Hematopoietic multipotent progenitor cell treated with erythropoietin and hydrocortisone succinate and interleukin-3 and kit ligand, for 4 days (in vitro differentiated cells): Measurements from ENCODE around the gene SLC35D2.
"Not testable (repeated sequence)": the region's sequence is repeated elsewhere in the genome, so short reads cannot be mapped to it uniquely, and the experiment has no call there.

Experiments
- DNase-seq: peaks from one replicate; pipeline ENCODE4 v3.0.0-alpha.2; 2015

Gene SLC35D2

DNA sequence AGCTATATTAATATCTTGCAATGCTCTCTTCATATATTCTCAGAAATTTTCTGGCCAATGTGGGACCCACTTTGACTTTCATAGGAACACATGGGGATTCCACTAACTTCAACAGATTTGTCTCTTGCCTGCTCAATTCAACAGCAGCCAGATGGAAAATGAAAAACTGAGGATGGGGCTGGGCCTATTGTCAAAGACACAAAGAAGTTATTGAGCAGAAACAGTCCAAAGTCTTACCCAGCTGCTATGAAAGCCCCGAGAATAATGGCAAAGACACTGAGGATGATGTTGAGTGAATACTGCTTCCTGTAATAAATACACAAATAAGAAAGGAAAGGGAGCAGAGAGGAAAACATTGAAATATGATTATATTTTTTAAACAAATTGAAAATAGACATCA is 32.6 kb downstream of the SLC35D2 start:
- DNase-seq = no peak

DNA sequence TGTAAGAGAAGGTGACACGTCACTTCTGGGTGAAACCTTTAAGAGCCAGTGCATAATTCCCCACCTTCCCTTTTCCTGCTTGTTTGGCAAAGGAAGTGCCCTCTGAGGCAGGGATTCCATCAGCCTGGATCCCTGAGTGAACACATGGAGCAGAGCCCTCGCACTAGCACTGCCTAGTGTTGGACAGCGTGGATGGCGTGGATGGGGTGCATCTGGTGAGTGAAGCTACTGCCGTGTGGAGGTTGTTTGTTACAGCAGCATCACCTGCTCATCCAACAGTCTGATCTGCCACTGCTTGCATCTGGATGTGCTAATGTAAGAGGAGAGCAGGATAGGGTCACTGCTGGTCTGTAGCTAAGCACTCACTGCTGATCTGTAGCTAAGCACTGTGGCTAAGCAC is 35.2 kb downstream of the SLC35D2 start:
- no peak for DNase-seq

DNA sequence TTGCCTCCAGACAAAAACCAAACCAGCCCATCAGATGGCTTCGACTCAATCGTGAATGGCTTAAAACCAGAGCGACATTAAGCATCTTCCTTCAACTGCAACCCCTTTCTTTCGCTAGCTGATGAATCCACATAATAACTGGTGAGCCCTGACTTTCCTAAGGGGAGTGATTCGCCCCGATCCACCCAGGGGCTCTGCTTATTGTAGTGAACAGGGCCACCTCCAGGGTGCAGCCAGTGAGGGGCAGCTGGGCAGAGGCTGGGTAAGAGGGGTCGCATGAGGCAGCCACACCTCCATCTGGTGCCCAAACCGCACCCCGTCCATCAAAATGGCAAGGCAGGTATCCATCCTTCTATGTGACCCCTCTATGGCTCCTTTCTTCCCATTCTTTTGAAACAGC is 38.0 kb downstream of the SLC35D2 start:
- DNase-seq = no peak

DNA sequence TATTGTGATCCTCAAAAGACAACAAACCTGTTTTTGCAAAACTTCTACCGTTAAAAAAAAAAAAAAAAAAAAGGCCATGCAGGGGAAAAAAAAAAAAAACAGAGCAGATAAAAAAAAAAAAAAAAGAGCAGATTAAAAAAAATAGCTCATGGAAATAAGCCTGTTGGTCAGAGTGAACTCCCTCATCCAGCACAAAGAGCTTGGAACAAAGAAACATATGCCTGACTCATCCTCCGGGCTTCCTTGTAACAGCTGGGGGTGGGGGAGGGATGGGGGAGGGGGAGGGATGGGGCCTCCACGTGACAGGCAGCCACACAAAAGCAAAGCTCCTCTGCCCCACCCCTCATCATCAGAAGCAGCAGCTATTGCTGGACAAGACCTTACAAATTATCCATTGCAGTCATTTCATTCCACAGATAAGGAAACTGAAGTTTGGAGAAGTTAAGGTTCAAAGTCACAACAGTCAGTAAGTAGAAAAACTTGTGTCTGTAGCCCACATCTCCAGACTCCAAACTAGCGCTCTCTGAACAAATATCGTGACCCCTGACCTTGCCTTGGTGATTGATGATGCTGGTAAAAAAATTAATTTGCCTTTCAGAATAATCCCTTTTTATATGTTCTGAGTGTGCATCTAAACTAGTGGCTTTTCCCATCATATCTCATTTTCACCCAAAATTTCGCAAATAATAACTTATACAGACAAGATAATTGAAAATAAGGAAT is 38.9 kb downstream of the SLC35D2 start:
- DNase-seq = peak; percentile 28

DNA sequence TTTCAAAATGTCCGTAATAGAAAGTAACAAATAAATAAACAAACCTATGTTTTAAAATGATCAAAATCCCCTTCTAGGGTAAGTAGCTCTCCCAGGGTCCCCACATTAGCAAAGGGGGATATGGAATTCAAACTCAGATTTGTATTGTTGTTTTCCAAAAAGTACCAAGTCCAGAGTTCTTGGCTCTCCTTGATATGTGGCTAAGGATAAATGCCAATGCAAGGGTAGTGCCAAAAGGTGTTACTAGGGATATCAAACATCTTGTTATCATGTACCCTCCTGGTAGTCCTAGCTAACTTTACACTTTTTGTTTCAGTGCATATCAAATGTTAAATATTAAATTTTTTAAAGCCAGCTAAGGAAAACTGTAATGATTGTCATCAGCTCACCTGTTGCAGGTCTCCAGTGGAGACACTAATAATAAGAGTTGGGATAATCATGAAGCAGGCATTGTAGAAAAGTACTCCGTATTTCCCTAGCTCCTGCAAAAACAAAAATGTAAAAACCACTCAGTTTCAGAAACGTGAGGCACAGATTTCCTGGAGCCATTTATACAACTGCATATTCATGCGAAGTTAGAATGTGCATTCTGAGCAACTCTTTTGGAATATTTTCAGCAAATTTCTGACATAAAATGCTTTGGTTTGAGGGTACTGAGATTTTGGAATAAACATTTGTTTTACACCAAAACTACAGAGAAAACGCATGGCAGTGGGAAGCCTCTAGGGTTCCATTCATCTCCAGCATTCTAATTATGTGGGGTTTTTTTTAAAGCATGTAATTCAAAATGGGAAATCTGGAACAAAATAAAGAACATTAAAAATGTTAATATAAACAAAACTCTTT is 39.8 kb downstream of the SLC35D2 start:
- DNase-seq = no peak

DNA sequence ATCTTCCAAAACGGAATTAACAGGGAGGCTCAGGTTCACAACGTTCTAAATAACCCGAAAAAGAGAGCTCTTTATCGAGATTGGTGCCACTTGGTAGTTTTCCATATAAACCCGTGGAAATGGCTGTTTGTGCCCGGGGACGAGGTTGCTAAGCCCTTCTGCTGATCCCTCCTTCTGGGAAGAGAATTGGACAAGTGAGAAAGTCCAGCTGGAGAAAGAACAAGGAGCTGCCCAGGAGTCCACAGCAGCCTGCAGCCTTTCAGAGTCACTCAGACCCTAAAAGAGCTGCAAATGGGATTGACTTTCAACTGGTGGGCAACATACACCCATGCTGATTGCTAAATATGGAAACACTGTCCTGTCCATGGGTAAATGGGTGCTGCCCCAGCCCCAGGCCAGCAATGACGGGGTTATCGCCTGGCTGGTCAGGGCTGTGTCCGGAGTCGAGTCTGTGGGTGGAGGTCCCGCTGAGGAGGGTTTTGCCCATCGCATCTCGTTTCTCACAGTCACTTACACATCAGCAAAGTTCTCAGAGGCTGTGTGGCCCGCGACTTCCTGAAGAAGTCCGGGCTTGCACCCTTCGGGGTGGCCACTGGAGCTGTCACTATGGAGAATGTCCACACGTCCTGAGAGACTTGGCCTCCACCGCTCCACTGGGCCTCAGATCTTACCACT is 40.8 kb downstream of the SLC35D2 start:
- DNase-seq = no peak

DNA sequence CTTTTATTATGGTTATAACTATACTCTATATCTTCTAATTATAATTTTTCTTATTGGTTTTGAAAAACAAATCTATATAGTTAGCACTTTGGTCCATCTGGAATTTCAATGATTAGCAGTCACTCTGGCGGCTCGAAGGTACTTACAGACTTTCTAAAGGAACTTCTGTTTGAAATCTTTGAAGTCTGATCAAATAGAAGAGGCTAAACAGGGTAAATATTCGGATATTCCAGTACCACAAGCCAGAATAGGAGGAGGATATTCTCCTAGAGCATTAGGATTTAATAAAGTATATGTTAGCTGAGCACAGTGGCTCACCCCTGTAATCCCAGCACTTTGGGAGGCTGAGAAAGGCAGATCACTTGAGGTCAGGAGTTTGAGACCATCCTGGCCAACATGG is 42.8 kb downstream of the SLC35D2 start:
- DNase-seq = no peak

DNA sequence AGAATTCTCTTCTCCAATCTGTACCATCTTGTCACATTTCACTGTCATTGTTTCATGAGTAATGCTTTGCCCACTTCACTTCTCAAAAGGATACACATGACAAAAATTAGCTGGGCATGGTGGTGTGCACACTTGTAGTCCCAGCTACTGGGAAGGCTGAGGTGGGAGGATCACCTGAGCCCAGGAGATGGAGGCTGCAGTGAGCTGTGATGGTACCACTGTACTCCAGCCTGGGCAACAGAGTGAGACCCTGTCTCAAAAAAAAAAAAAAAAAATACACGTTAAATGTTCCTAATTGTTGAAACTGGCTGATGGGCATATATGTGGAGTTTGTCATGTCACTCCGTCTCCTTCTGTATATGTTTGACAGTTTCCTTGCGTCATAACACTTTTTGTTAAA is 45.2 kb downstream of the SLC35D2 start:
- DNase-seq = no peak

DNA sequence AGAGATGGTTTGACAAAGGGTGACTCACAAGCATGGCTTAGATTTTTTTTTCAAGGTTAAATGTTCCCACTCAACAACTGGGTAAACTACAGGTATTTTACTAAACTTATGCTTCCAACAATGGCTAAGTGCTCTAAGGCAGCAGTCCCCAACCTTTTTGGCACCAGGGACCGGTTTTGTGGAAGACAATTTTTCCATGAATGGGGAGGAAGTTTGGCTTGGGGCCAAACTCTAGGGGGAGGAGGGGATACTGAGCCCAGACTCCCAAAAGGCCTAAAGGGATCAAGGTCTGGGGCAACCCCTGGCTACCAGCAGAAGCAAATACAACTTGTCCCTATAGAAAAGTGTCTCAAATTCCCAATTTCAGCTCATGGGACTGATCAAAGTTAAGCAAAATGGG is 49.6 kb downstream of the SLC35D2 start:
- DNase-seq = no peak

DNA sequence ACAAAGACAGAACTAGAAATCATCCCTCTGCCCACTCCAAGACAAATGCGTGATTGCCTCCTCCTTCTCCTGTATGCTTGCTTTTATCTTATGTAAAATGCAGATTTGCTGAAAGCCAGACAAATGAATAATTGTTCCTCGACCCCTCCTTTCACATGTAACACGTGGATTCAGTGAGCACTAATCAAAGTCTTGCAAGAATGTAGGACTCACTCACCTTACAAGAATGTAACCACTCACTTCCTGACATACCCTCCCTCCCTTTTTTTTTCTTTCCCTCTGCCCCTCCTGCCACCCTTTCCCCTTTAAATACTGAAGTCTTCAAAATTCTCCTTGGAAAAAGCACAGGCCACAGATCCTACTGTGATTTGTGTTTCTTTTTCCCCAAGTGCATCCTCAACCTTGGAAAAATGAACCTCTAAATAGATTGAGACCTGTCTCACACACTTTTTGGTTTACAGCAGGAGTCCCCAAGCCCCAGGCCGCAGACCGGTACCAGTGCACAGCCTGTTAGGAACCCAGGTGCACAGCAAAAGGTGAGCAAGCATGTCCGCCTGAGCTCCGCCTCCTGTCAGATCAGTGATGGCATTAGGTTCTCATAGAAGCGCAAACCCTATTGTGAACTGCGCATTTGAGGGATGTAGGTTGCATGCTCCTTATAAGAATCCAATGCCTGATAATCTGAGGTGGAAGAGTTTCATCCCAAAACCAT is 52.1 kb downstream of the SLC35D2 start:
- no peak for DNase-seq

DNA sequence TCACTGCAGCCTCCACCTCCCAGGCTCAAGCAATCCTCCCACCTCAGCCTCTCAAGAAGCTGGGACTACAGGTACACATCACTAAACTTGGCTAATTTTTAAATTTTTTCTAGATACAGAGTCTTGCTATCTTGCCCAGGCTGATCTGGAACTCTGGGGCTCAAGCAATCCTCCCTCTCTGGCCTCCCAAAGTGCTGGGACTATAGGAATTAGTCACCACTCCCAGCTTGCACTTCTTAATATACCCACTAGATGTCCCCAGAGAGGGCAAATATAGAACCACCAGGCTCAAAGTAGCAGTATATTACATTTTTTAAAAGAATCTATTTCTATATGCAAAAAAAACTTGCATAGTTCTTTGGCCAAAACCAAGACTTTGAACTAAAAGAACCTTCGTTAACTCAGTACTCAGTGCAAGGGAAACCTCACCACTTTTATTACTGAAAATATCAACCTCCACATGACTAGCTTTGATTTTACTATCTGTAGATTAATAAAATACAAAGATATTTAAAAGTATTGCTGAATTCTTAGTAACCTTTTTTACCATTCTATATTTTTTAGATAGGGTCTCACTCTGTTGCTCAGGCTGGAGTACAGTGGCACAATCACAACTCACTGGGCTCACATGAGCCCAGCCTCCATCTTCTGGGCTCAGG is 55.7 kb downstream of the SLC35D2 start:
- peak; percentile 75 for DNase-seq

DNA sequence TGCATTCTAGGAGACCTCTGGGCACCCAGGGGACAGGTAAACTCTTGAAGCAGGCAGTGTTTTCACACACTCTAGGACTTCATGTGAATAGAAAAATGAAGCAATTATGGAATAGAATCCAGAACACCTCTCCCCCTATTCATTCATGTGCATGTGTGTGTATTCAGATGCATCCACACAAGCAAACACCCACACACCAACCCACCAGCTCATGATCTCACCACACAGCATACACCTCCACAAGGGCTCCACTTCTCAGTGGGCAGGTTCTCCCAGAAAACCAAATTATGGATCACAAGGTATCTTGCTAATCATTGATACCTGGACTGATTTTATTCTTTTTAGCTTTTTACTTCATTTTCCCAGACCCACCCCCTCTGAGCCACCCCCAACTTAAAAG is 60.3 kb downstream of the SLC35D2 start:
- no peak for DNase-seq

DNA sequence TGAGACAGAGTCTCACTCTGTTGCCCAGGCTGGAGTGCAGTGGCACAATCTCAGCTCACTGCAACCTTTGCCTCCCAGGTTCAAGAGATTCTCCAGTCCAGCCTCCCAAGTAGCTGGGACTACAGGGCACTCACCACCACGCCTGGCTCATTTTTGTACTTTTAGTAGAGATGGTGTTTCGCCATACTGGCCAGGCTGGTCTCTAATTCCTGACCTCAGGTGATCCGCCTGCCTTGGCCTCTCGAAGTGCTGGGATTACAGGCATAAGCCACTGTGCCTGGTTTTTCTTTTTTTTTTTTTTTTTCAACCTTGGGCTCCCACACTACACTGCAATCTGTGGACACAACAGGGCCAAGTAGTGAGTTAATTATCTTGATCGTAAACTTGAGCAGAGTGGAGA is 60.8 kb downstream of the SLC35D2 start:
- DNase-seq = not testable (repeated sequence)

DNA sequence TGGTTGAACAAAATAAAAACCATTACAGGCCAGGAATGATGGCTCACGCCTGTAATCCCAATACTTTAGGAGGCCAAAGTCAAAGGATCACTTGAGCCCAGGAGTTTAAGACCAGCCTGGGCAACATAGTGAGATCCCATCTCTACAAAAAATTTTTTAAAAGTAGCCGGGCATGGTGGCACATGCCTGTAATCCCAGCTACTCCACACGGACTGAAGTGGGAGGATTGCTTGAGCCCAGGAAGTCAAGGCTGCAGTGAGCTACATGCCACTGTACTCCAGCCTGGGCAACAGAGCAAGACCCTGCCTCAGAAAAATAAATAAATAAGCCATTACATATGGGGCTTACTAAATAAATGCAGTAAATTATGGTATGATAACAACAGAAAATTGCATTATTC is 61.3 kb downstream of the SLC35D2 start:
- not testable (repeated sequence) for DNase-seq

DNA sequence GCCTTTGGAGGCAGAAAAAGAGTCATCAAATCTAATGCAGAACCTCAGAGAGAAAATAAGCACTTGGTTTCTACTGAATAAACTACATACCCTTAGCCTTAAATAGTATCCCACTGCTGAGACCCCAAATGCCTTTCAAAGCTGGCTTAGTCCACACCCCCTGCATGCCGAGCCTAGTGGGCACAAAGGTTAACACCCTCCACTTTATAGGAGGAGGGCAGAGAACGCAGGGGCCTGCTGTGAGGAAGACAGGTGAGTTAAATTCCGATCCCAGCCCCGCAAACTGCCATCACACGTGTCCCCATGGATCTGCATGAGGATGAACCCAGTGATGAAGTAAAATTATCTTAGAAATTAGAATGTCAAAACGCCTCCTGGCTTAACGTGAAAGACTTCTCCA is 62.0 kb downstream of the SLC35D2 start:
- no peak for DNase-seq

DNA sequence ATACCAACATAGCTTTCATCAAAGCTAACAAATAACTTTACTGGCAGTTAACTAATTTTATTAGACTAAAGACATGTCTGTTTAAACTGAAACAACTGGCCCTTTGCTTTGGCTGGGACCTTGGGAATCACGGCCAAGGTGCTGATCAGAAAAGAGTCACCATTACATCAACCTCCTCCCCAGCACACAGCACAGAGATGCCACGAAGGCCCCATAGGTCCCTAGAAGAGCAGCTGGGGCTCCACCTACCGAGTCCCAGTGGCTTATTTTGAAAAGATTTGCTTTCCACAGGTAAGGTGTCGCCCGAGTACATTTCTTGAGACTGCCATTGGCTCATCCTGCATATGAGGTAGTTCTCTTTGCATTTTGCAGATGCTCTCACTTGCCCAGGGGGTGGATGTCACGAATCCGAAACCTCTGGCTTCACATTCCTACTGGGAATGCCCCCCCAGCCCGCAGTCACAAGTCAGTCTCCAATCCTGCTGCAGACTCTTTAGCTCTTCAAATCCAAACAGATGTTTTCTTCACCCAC is 62.7 kb downstream of the SLC35D2 start:
- no peak for DNase-seq

DNA sequence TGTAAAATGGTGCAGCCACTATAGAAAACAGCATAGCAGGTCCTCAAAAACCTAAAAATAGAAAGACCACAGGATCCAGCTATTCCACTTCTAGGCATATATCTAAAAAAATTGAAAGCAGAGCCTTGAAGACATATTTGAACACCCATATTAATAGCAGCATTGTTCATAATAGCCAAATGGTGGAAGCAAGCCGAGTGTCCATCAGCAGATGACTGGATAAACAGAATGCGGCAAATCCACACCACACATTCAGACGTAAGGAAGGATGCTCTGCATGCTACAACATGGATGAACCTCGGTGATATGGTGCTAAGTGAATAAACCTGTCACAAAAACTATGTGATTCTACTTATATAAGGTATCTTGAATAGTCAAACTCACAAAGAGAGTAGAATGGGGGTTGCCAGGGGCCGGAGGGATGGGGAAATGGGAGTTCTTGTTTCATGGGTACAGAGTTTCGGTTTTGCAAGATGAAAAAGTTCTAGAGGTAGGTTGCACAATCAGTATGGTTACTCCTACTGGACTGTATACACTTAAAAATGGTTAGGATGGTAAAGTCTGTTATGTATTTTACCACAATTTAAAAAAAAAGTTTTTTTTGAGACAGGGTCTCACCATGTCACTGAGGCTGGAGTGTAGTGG is 64.5 kb downstream of the SLC35D2 start:
- no peak for DNase-seq

DNA sequence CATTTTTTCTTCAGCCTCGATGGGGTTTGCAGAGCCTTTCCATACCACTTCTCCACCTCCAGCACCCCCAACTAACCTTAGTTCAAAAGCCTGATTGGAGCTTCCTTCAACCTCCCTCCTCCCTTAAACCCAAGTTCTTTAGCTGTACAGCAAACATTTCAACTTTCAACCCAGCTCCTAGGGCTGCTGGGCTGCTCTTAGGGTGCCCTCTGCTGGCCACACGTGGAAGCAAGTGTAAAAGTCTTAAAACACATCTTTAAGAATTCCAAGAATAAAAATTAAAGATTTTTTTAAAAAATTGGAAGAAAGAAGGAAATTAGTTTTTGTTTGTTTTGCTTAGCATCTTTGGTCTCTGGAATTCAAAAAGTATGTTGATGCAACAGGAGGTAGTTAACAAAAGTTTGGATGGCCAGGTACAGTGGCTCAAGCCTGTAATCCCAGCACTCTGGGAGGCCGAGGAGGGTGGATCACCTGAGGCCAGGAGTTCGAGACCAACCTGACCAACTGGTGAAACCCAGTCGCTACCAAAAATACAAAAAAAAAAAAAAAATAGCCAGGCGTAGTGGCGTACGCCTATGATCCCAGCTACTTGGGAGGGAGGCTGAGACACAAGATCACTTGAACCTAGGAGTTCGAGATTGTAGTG is 66.1 kb downstream of the SLC35D2 start:
- DNase-seq = peak; percentile 70

DNA sequence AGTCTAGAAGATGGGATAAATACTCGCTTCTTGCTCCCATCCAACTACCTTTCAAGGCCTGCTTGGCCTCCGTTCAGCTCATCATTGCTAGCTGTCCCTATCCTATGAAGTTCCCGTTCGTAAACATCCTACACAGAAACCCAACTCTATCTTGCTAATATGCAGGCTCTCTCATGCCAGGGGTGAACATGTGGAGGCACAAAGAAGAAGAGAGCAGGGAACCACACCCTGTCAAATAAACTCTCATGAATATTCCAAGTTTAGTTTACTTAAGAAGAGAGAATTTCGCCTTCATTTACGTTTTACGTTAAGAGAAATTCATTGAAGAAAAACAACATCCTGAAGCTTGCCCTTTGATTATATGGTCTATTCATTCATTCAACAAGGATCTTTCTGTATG is 73.7 kb downstream of the SLC35D2 start:
- no peak for DNase-seq

DNA sequence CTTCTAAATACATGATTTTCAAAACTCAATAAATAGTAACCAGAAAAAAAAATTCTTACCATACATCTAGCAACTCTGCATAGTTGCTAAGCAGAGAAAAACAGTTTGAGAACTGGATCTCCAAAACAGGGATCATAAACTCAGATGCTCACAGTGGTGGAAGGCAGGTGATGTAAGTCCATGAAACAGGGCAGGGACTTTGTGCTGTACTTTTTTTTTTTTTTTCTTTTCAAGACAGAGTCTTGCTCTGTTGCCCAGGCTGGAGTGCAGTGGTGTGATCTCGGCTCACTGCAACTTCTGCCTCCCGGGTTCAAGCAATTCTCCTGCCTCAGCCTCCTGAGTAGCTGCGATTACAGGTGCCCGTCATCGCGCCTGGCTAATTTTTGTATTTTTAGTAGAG is 76.6 kb downstream of the SLC35D2 start:
- DNase-seq = not testable (repeated sequence)

DNA sequence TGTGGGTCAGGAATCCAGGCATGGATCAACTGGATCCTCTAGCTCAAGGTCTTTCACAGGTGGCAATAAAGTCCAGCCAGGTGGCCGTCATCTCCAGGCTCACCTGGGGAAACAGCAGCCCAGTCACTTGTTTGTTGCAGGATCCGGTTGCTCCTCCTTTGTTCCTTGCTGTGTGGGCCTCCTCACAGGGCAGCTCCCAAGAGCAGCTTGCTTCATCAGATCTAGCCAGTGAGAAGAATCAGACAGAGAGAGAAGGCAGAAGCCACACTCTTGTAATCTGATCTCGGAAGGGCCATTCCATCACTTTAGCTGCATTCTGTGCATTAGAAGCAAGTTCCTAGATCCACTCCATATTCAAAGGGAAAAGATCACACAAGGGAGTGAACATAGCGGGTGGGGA is 78.3 kb downstream of the SLC35D2 start:
- no peak for DNase-seq
